BLaER1 (cell line): ENCODE data around the gene ADTRP.
A peak's percentile ranks its signal among the peaks of the same experiment; 100 is the strongest.

Experiments used
- H3K27ac ChIP-seq: shearing (Covaris generic); formaldehyde crosslinking; 2 replicates; pipeline ENCODE4 v1.8.1; 2022
- H3K27me3 ChIP-seq: shearing (Covaris generic); formaldehyde crosslinking; 2 replicates; pipeline ENCODE4 v1.8.1; 2022
- H3K36me3 ChIP-seq: shearing (Covaris generic); formaldehyde crosslinking; 2 replicates; pipeline ENCODE4 v1.8.1; 2022
- H3K4me1 ChIP-seq: shearing (Covaris generic); formaldehyde crosslinking; 2 replicates; pipeline ENCODE4 v1.8.1; 2022
- H3K4me2 ChIP-seq: shearing (Covaris generic); formaldehyde crosslinking; 2 replicates; pipeline ENCODE4 v1.8.1; 2022
- H3K4me3 ChIP-seq: shearing (Covaris generic); formaldehyde crosslinking; 2 replicates; pipeline ENCODE4 v1.8.1; 2022
- H3K9ac ChIP-seq: shearing (Covaris generic); formaldehyde crosslinking; 2 replicates; pipeline ENCODE4 v1.8.1; 2022
- H3K9me3 ChIP-seq: shearing (Covaris generic); formaldehyde crosslinking; 2 replicates; pipeline ENCODE4 v1.8.1; 2022
- H4K20me1 ChIP-seq: shearing (Covaris generic); formaldehyde crosslinking; 2 replicates; pipeline ENCODE4 v1.8.1; 2022
- Cebpa-rat ChIP-seq: shearing (Covaris generic); IDR thresholded peaks from 2 replicates; pipeline ENCODE4 v1.8.1; 2022

Gene ADTRP

GRCh38 chr6:11778648-11779328, at the start of gene ADTRP:
ADTRP (minus strand) TSS chr6:11778803; CDS start chr6:11778759, 44 bp downstream.
- TF ChIP-seq Cebpa-rat, result no peak
- Histone ChIP-seq H3K9me3 (peaks cover 12% of the 10 kb centered on the region), H3K4me2 (peak within 1 kb of the TSS; percentile 56)

DNA sequence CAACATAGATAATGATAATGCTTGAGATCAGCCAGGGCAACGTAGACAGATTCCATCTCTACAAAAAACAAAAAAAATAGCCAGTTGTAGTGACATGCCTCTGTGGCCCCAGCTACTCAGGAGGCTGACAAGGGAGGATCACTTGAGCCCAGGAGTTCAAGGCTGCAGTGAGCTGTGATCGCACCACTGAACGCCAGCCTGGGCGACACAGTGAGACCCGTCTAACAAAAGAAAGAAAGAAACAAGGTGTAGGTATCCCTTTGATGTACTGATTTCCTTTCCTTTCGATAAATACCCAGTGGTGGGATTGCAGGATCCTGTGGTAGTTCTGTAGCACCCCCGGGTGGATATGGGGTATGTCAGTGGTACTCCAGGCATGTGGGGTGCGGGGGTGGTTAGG, 48.2 kb upstream of the ADTRP start:
- Histone ChIP-seq H3K4me1 (peaks cover 19% of the 10 kb centered on the region), H3K27me3 (no peaks in the 10 kb centered on the region), H3K9me3 (peaks cover 5% of the 10 kb centered on the region; the same call in 1 of the 2 replicates), H4K20me1 (no peaks in the 10 kb centered on the region), H3K27ac (no peak overlapping the region), H3K4me2 (no peak overlapping the region), H3K9ac (no peak overlapping the region), H3K4me3 (no peak overlapping the region), H3K36me3 (no peaks in the 10 kb centered on the region)
- no peak for TF ChIP-seq Cebpa-rat

More at GRCh38 chr6:11778648-11779328, at the start of gene ADTRP:
- no peaks in the 10 kb centered on the region for H3K27me3 ChIP-seq
- H3K27ac ChIP-seq, result no peak within 1 kb of the TSS
- peaks cover 41% of the 10 kb centered on the region for H3K4me1 ChIP-seq
- H3K36me3 ChIP-seq, result no peaks in the 10 kb centered on the region
- no peak within 1 kb of the TSS for H3K9ac ChIP-seq
- H4K20me1 ChIP-seq, result no peaks in the 10 kb centered on the region
- no peak within 1 kb of the TSS for H3K4me3 ChIP-seq

- H3K4me1 ChIP-seq, result peaks cover 12% of the 10 kb centered on the region
- no peak overlapping the region for H3K4me2 ChIP-seq
- no peaks in the 10 kb centered on the region for H4K20me1 ChIP-seq
These were observed 46.4 kb upstream of the ADTRP start for GRCh38 chr6:11824986-11825385.

GRCh38 chr6:11822346-11822745, 43.7 kb upstream of the ADTRP start:
- Histone ChIP-seq H3K4me2 (no peak overlapping the region), H3K27me3 (no peaks in the 10 kb centered on the region), H4K20me1 (no peaks in the 10 kb centered on the region), H3K9me3 (no peaks in the 10 kb centered on the region), H3K4me1 (no peaks in the 10 kb centered on the region), H3K9ac (no peak overlapping the region), H3K27ac (no peak overlapping the region), H3K36me3 (no peaks in the 10 kb centered on the region), H3K4me3 (no peak overlapping the region)
- TF ChIP-seq Cebpa-rat, result no peak

More at GRCh38 chr6:11824986-11825385, 46.4 kb upstream of the ADTRP start:
- Histone ChIP-seq H3K36me3 (no peaks in the 10 kb centered on the region), H3K9me3 (no peaks in the 10 kb centered on the region), H3K4me3 (no peak overlapping the region), H3K27ac (no peak overlapping the region), H3K9ac (no peak overlapping the region), H3K27me3 (no peaks in the 10 kb centered on the region)
- no peak for TF ChIP-seq Cebpa-rat

DNA sequence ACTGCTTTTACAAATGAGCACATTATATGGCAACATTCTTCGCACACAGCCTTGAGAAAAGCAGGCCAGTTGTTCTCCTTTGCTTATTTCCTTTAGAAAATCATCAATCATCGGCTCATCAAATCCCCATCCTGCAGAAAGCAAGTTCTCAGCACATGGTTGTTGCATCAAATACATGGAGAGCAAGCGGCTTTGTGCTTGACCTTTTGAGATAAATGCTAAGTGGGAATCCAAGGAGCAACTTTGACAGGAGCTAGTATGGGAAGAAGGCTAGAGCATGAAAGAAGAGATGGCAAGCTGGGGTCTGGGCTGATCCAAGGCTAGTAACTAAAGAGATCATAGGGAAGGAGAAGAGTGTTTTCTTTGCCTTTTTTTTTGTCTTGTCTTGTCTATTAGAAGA, 43.2 kb upstream of the ADTRP start:
- no peak for TF ChIP-seq Cebpa-rat
- Histone ChIP-seq H3K9ac (no peak overlapping the region), H3K4me2 (no peak overlapping the region), H3K9me3 (no peaks in the 10 kb centered on the region), H3K4me1 (no peaks in the 10 kb centered on the region), H4K20me1 (no peaks in the 10 kb centered on the region), H3K27me3 (no peaks in the 10 kb centered on the region), H3K27ac (no peak overlapping the region), H3K36me3 (no peaks in the 10 kb centered on the region), H3K4me3 (no peak overlapping the region)

GRCh38 chr6:11820821-11821220, 42.2 kb upstream of the ADTRP start:
- Histone ChIP-seq H3K4me2 (no peak overlapping the region), H3K27me3 (no peaks in the 10 kb centered on the region), H4K20me1 (no peaks in the 10 kb centered on the region), H3K9ac (no peak overlapping the region), H3K9me3 (no peaks in the 10 kb centered on the region), H3K27ac (no peak overlapping the region), H3K36me3 (no peaks in the 10 kb centered on the region), H3K4me1 (no peaks in the 10 kb centered on the region), H3K4me3 (no peak overlapping the region)
- TF ChIP-seq Cebpa-rat, result no peak

DNA sequence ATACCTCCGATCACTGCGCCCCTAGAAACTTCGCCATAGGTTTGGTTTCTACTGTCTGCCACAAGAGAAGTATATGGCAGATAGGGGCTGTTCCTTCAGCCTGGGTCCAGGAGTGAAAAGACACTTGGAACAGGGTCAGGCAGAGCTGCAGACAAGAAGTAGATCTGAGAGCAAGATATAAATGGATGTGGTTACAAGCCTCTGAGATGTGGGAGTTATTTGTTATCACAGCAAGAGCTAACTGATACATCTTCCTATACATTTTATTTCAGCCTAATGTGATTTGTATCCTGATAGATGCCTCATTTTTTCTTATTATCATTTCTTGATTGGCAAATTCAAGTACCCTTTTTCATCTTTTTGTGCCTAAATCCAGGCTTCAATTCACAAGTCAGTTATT, 40.9 kb upstream of the ADTRP start:
- H3K4me3 ChIP-seq, result no peak overlapping the region
- no peaks in the 10 kb centered on the region for H4K20me1 ChIP-seq
- no peaks in the 10 kb centered on the region for H3K36me3 ChIP-seq
- H3K4me2 ChIP-seq, result no peak overlapping the region
- TF ChIP-seq Cebpa-rat, result no peak
- no peak overlapping the region for H3K9ac ChIP-seq
- no peaks in the 10 kb centered on the region for H3K9me3 ChIP-seq
- H3K27ac ChIP-seq, result no peak overlapping the region
- no peaks in the 10 kb centered on the region for H3K4me1 ChIP-seq
- no peaks in the 10 kb centered on the region for H3K27me3 ChIP-seq

DNA sequence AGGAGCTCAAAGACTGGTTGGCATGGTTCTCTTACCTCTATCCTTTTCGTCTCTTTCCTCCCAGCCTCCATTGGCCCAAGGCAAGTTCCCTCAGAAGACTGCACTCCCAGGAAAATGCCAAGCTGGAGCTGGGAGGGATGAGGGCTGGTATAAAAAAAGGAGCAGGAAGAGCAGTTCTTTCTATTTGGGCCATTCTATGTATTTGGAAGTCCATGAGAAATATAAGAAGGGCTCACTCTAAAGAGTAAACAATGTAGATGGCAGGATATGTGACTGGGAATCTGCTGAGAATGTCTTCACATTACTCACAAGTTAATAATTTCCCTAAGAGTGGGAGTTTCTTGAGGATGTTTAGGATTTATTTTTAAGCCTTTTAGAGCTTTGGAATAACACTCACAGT, 36.6 kb upstream of the ADTRP start:
- no peak overlapping the region for H3K4me3 ChIP-seq
- H3K27ac ChIP-seq, result no peak overlapping the region
- no peak overlapping the region for H3K9ac ChIP-seq
- no peaks in the 10 kb centered on the region for H4K20me1 ChIP-seq
- no peaks in the 10 kb centered on the region for H3K27me3 ChIP-seq
- no peaks in the 10 kb centered on the region for H3K9me3 ChIP-seq
- TF ChIP-seq Cebpa-rat, result no peak
- H3K36me3 ChIP-seq, result no peaks in the 10 kb centered on the region
- H3K4me2 ChIP-seq, result no peak overlapping the region
- H3K4me1 ChIP-seq, result peaks cover 7% of the 10 kb centered on the region; the same call in 1 of the 2 replicates

DNA sequence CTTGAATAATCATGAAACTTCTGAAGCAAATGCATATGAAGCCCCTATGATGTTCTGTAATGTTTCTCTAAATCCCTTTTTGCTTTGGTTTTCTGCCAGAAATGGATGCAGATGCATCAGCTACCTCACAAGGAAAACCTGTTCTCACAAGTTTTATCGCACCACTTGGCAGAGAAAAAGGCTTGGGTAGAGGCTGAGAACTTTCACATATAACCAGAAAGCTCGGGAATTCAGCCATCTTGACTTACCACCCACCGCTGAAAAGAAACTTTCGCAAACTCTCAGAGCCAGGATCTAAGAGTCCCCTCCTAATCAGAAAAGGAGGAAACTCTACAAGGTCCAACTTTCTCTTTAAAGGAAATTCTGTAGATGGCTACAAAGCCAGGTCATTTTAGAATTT, 36.2 kb upstream of the ADTRP start:
- H4K20me1 ChIP-seq, result no peaks in the 10 kb centered on the region
- H3K36me3 ChIP-seq, result no peaks in the 10 kb centered on the region
- peaks cover 7% of the 10 kb centered on the region; the same call in 1 of the 2 replicates for H3K4me1 ChIP-seq
- H3K4me3 ChIP-seq, result no peak overlapping the region
- no peaks in the 10 kb centered on the region for H3K9me3 ChIP-seq
- TF ChIP-seq Cebpa-rat, result no peak
- no peak overlapping the region for H3K27ac ChIP-seq
- H3K9ac ChIP-seq, result no peak overlapping the region
- H3K27me3 ChIP-seq, result no peaks in the 10 kb centered on the region
- H3K4me2 ChIP-seq, result no peak overlapping the region

GRCh38 chr6:11814106-11814505, 35.5 kb upstream of the ADTRP start:
- no peak for TF ChIP-seq Cebpa-rat

More at GRCh38 chr6:11814106-11814505, 35.5 kb upstream of the ADTRP start:
- Histone ChIP-seq H3K27me3 (no peaks in the 10 kb centered on the region), H3K4me1 (peaks cover 7% of the 10 kb centered on the region; the same call in 1 of the 2 replicates), H3K4me2 (no peak overlapping the region), H3K9me3 (no peaks in the 10 kb centered on the region), H3K4me3 (no peak overlapping the region), H3K9ac (no peak overlapping the region), H3K27ac (no peak overlapping the region), H4K20me1 (no peaks in the 10 kb centered on the region), H3K36me3 (no peaks in the 10 kb centered on the region)
